Lung microvascular endothelial cell (primary cell): ENCODE data around the gene ATG2A. TPM values are rescaled to one million over a fixed set of nuclear protein-coding genes. Genes with fewer than 3 reads are reported as not detected.

Experiments
- DNase-seq, 2 donors: peaks; one replicate each; pipeline versions ENCODE4 v3.0.0 to v3.0.0-alpha.2; 2010; ENCODE audit warnings: low read depth in 2 of 2
- total RNA-seq: library from RNA; depleted of rRNA; stranded (reverse); fragments of >200 nt; gene quantifications from 2 replicates; pipeline ENCODE4 v1.2.1, GENCODE V29; 2014

Gene ATG2A
- total RNA-seq, 1 donor from 2014 or later, result 12.1 TPM

GRCh38 chr11:64902102-64902900 lies 14.7 kb downstream of the ATG2A start:
- DNase-seq, result no peak

- DNase-seq, result no peak
Observed at GRCh38 chr11:64900774-64901173, 16.2 kb downstream of the ATG2A start.

DNA sequence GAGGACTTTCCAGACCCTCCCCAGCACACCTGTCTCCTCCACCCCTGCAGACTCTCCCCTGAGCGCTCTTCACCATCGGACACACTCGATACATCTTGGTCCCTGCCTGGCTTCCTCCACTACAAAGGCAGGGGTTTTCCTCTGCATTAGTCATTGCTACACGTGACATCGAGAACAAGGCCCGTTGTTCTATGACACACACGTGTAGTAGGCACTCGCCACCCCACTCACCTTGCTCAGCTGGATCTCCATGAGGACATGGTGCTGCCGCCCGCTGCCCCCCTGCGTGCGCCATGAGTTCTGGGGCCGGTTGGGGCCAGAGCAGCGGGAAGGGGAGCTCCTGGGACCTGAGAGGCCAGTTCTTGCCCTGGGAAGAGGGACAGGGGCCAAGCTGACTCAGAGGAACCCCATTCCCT lies 16.7 kb downstream of the ATG2A start:
- DNase-seq, result peak; percentile 27 to 48

GRCh38 chr11:64898541-64898940 lies 18.5 kb downstream of the ATG2A start:
- DNase-seq, result no peak

DNA sequence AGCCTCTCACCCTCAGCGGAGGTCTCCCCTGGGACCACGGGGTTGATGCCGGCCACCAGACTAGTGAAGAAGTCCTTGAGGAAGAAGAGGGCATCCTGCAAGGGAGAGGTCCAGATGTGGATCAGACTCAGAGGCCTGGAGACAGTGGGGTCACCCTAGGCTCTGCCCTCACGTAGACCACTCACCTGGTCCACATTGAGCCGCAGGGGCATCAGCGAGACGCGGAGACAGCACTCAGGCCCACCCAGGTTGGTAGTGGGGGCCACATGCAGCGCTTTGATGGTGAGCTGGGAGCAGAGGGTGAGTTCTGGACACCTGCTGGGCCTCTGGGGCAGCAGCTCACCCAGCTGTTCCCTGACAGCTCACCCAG lies 18.9 kb downstream of the ATG2A start:
- DNase-seq, result no peak

DNA sequence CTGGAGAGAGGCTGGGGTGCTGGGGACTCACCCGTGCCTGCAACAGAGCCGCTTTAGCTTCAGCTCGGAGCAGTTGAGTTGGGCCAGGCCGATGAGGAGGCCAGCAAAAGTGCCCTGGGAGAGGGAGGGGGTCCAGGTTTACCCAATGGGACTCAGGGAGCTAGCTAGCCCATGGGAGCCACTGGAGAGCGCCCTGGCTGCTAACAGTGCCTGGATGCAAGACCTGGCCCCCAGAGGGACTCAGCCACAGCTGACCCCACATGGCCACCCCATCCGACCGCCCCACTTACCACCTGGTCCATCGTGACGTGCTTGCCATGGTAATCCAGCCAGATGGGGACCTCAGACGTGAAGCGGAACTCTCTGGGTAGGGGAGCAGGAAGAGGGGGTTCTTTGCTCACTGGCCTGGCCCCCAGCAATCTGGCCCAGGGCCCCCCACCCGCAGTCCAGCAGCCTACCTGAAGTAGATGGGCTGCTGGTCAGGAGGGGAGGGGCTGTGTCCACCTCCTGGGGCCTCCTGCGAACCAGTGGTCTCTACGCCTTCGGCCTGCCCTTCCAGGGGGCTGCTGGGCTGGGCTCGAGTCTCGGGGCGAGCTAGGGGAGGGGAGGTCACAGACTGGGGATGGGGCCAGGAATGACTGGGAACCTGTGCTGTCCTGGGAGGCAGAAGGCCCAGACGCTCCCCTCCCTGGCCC lies 19.5 kb downstream of the ATG2A start:
- DNase-seq, result no peak

DNA sequence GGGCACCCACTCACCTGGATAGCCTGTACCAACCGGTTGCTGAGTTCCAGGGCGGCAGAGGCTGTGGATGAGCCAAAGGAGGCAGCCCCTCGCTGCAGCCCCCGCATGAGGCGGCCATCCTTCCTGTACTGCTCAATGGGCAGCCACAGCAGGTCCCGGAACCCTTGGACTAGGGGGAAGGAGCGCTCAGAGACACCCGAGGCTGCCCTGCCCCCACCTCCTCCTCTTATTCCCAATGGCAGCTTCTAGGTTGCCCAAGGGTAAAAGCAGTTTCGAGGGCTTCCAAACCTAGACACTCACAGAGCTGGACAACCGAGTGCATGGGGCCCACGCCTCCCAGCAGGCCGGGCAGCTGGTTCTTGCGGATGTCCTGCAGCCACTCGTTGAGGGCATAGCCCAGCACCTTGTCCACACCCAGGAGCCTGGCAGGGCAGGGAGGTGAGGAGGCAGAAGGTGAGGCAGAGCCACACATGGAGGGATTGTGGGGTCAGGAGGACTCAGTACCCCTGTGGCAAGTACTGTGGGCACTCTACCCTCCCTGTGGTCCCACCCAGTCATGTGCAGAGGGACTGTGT lies 20.5 kb downstream of the ATG2A start:
- no peak for DNase-seq

DNA sequence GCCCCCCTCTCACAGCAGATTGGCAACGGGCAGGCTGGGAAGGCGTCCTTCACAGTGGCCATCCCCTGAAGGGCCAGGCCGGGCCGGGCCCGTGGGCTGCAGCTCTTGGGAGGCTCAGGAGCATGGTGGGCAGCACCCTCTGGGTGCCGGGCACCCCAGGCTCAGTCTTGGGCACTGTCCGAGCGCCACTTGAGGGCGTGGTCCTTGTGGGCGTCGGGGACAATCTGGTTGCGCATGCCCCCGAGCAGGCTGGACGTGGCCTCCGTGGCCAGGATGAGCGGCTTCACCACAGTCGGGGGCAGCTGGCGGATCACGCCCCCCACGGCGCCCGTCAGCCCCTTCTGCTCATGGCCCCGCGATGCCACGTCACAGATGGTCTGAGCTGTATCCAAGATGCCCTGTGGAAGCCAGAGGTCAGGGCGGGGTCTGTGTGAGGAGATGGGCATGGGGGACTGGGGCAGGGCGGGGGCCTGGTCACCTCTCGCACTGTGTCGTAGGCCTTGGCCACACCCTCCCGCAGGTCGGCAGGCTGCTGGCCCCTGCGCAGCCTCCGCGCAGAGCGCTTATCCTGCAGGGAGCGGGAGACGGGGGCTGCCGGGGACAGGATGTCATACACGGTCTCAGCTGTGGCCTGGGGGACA lies 22.1 kb downstream of the ATG2A start:
- DNase-seq, result no peak

- peak; percentile 68 to 76 for DNase-seq
Observed at GRCh38 chr11:64894070-64894811, 22.8 kb downstream of the ATG2A start.

- no peak for DNase-seq
Observed at GRCh38 chr11:64893194-64894069, 23.6 kb downstream of the ATG2A start.

- DNase-seq, result no peak
Observed at GRCh38 chr11:64892838-64893193, 24.2 kb downstream of the ATG2A start.

- DNase-seq, result peak in 1 of 2 donors; percentile 29
Observed at GRCh38 chr11:64892411-64892831, 24.6 kb downstream of the ATG2A start.

DNA sequence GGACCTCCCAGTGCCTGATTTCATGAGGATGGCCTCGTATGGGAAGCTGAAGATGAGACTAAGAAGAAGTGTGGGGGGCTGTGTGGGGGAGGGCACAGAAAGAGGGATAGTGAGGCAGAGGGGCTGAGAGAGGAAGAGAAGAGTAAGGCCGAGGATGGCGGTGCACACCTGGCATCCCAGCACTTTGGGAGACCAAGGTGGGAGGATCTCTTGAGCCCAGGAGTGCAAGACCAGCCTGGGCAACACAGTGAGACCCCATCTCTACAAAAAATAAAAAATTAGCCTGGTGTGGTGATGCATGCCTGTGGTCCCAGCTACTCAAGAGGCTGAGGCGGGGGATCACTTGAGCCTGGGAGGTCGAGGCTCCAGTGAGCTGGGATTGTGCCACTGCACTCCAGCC lies 25.1 kb downstream of the ATG2A start:
- no peak for DNase-seq

DNA sequence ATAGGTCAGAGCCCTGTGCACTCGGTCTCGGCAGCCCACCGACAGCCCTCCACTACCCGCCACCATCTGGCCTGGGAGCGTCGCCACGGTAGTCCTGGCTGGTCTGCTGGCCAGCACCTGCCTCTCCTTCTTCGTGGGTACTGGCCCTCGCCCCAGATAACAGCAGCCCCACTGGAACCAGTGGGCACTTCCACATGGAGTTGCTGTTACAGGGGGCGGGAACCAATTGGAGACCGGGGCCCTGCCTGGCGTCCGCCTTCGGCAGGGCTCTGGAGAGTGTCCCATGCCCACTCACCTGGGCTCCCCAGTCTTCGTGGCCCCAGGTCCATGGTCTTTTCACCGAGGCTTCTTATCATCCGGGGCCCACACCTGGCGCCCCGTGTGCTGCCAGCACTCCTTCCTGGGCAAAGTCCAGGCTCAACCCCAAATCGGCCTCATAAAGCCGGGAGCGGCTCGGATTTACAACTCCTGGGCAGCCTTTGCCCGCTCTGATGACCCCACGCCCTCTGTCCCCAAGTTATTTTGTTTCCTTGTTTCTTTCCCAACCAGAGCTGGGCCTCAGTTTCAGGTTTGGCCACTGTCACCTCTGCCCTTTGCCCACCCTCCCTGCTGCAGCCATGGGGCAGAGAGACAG lies 25.7 kb downstream of the ATG2A start:
- DNase-seq, result no peak

DNA sequence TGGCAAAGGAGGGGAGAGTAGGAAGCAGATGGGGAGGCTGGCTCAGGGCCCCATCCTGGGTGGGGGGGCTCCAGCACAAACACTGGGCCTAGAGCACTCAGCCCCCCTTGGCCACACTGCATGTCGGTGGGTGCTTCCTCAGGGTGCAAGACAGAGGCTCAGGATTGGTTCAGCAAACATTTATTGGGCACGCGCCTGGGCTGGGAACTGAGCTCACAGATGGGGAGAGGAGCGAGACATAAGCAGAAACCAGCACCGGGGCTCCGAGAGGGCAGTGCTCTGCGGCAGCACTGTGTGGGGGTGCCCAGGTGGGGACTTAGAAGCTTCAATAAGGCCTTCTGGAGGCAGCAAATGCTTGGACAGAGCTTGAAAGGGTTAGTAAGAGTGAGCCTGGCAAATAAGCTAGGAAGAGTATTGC lies 26.5 kb downstream of the ATG2A start:
- no peak for DNase-seq

- no peak for DNase-seq
Observed at GRCh38 chr11:64888729-64889511, 28.1 kb downstream of the ATG2A start.

DNA sequence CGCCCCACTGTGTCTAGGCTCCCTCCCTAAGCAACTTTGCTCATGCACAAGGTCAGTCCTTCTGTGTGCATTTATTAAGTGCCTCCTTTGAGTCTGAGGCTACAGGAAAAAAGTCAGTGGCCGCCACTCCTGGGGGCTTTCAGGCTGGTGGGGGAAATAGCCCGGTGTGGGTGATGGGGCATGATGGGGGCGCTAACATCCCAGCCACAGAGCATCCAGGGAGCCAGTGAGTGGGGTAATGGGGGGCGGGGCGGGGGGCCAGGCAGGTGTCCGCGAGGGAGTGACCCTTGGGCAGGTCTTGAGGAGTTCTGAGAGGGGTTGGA lies 28.6 kb downstream of the ATG2A start:
- no peak for DNase-seq

GRCh38 chr11:64887757-64888405 lies 29.1 kb downstream of the ATG2A start:
- DNase-seq, result peak; percentile 61 to 72

GRCh38 chr11:64887234-64887756 lies 29.7 kb downstream of the ATG2A start:
- DNase-seq, result no peak
